ENCODE data around the gene METTL13. TPM values are rescaled to one million over a fixed set of nuclear protein-coding genes. Genes with fewer than 3 reads are reported as not detected.
A peak's percentile ranks its signal among the peaks of the same experiment; 100 is the strongest.

Gene METTL13
- total and polyA plus RNA-seq, 9 of the 15 experiments (the other 6 are each of a cell fraction or from before 2014, with no cell fraction given) = 18.9 to 78.9 (median 54.9) TPM

- 0 out of 2 replicates have a peak, but pooled peaks have one; percentile 51 for TF ChIP-seq ZNF76 (CRISPR knock-in tag; IDR thresholded peaks at IDR 0.05; ENCODE audit: borderline replicate concordance)
- no peak for TF ChIP-seq U2AF1 (optimal IDR thresholded peaks at IDR 0.05; ENCODE audit: low read depth, low read length)
- 0 out of 2 replicates have a peak, but pooled peaks have one; percentile 66 for TF ChIP-seq XRCC5 (IDR thresholded peaks at IDR 0.05; ENCODE audit: low read depth, low read length)
- peak; percentile 84 for TF ChIP-seq MXI1 (IDR thresholded peaks at IDR 0.05; ENCODE audit: low read depth, low read length)
- TF ChIP-seq CUX1 (CRISPR knock-in tag; IDR thresholded peaks at IDR 0.05) = no peak
- TF ChIP-seq BRD9 (IDR thresholded peaks at IDR 0.05; ENCODE audit: low read depth, partially characterized antibody) = no peak
- TF ChIP-seq, protein P1, sequence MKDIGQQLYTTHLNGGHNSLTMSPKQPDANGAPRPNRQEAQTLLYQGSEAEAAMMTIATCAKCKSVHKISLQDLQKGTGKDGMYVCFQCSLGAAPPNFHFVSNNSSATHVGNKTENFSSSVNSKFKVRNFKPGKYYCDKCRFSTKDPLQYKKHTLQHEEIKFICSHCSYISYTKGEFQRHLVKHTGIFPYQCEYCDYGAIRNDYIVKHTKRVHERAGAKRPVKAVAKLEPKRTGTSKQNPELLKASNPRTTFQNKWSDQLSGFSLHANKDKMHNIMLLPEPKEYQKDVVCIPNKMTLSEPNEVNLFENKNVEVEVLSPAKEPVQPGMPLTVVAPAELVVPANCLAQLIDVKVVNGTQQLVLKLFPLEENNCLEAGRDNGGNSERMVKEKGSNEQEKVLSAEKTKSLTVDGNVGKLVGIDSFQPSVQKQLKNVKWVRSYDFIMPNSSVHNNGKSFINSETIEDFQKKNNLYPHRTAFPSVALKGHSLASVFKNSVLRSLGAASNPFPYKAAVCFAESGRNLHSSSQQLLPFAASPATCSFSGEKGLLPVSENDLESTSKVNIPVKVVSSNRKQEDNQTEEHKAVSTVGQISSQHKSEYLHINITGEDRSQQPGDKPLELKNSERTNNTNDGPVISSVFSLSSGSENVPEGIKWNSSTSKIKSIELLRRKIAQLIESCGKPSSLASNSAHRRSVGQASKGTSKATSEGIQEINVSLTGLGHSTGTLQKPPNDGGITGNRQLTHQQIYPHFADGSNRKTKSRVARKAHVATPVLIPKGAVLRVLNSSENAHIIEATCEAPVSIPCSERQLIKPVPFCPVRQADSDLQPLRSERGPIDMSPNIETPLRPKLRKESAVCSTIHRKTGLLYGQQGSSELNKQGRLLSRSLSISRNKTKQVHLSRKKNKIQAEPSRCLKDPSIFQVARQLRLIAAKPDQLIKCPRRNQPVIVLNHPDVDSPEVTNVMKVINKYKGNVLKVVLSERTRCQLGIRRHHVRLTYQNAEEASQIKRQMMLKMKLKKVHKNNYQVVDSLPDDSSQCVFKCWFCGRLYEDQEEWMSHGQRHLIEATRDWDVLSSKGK (CRISPR knock-in tag; IDR thresholded peaks at IDR 0.05) = no peak
- no peak for TF ChIP-seq ZNF121 (CRISPR knock-in tag; conservative IDR thresholded peaks at IDR 0.05)
- TF ChIP-seq HIVEP1 (CRISPR knock-in tag; IDR thresholded peaks at IDR 0.05) = 0 out of 2 replicates have a peak, but pooled peaks have one; percentile 28
- TF ChIP-seq CAMTA2 (CRISPR knock-in tag; conservative IDR thresholded peaks at IDR 0.05) = no peak
- peak; percentile 94; the same call in 1 of the 2 replicates for TF ChIP-seq E4F1 (CRISPR knock-in tag; IDR thresholded peaks at IDR 0.05; ENCODE audit: borderline replicate concordance)
- TF ChIP-seq MCM3 (IDR thresholded peaks at IDR 0.05) = no peak
- peak; percentile 88 to 94 for TF ChIP-seq MNT (conservative IDR thresholded peaks at IDR 0.05)
- TF ChIP-seq RFX5 (IDR thresholded peaks at IDR 0.05; ENCODE audit: low read depth, low read length) = peak; percentile 71; the same call in 1 of the 2 replicates
Observed at GRCh38 chr1:171781176-171781875, at the start of gene METTL13 (continued).
